HEK293 (cell line): ENCODE measurements around the gene STRBP.
"Not testable (repeated sequence)": the region's sequence is repeated elsewhere in the genome, so short reads cannot be mapped to it uniquely, and the experiment has no call there.

Experiments
- CTCF ChIA-PET: fragments of 350-600 bp; formaldehyde crosslinking; extraction: SDS; loops from one replicate; lab custom pipeline; 2021; ENCODE audit warnings: antibody characterized with exemption; lab: Yijun Ruan, JAX
- POLR2A ChIA-PET: fragments of 300-600 bp; formaldehyde crosslinking; extraction: SDS; loops from one replicate; lab custom pipeline; 2020; ENCODE audit warnings: antibody characterized with exemption, inconsistent platforms; lab: Yijun Ruan, JAX
- H3K27ac ChIP-seq: fragments of 200-500 bp; sonication (Bioruptor generic); 2 replicates; pipeline ENCODE4 v1.5.1; 2014; ENCODE audit warnings: low read depth, low read length, control low read depth, inconsistent platforms; ENCODE audit errors: extremely low read depth
- H3K36me3 ChIP-seq, 2 experiments: fragments of 200-500 bp in 1 of 2; sonication (Bioruptor generic) in 1 of 2; 1 replicate in 1 of 2; 2 replicates in 1 of 2; pipeline ENCODE4 v1.5.1; 2014 to 2017; ENCODE audit warnings: inconsistent platforms in 2 of 2, low read length in 2 of 2; ENCODE audit not compliant: control insufficient read depth in 2 of 2, insufficient read depth in 1 of 2
- H3K4me1 ChIP-seq: fragments of 200-500 bp; sonication (Bioruptor generic); 2 replicates; pipeline ENCODE4 v1.5.1; 2014; ENCODE audit warnings: mild to moderate bottlenecking, low read length, inconsistent platforms; ENCODE audit not compliant: control insufficient read depth, insufficient read depth
- H3K4me3 ChIP-seq: 2 replicates; pipeline ENCODE4 v1.5.1; 2011; ENCODE audit warnings: low read depth, mild to moderate bottlenecking, control low read depth, low read length, moderate library complexity
- H3K9me3 ChIP-seq: fragments of 200-500 bp; sonication (Bioruptor generic); 2 replicates; pipeline ENCODE4 v1.5.1; 2014; ENCODE audit warnings: low read depth, low read length, inconsistent platforms; ENCODE audit not compliant: control insufficient read depth, insufficient read depth
- FEZF1 ChIP-seq: fragments of 450-650 bp; formaldehyde crosslinking; IDR thresholded peaks from 2 replicates; pipeline ENCODE4 v1.5.1; 2016; ENCODE audit warnings: missing biosample characterization, missing genetic modification characterization
- KLF1 ChIP-seq: fragments of 450-650 bp; formaldehyde crosslinking; IDR thresholded peaks from 2 replicates; pipeline ENCODE4 v1.5.1; 2016; ENCODE audit warnings: missing biosample characterization, missing genetic modification characterization
- KLF10 ChIP-seq: fragments of 450-650 bp; IDR thresholded peaks from 2 replicates; pipeline ENCODE4 v1.5.1; 2018; ENCODE audit warnings: missing biosample characterization, mild to moderate bottlenecking, missing genetic modification characterization
- OVOL3 ChIP-seq: fragments of 450-650 bp; formaldehyde crosslinking; IDR thresholded peaks from 2 replicates; pipeline ENCODE4 v1.5.1; 2016; ENCODE audit warnings: missing biosample characterization, missing genetic modification characterization
- TCF7L2 ChIP-seq: IDR thresholded peaks from 2 replicates; pipeline ENCODE4 v1.6.1; 2011; ENCODE audit warnings: low read depth, mild to moderate bottlenecking, inconsistent platforms, low read length, moderate library complexity, borderline replicate concordance
- ZBTB48 ChIP-seq: fragments of 450-650 bp; formaldehyde crosslinking; IDR thresholded peaks from 2 replicates; pipeline ENCODE4 v1.5.1; 2016; ENCODE audit warnings: missing biosample characterization, missing genetic modification characterization
- ZFP41 ChIP-seq: fragments of 450-650 bp; formaldehyde crosslinking; IDR thresholded peaks from 2 replicates; pipeline ENCODE4 v1.5.1; 2016; ENCODE audit warnings: missing biosample characterization, missing genetic modification characterization, borderline replicate concordance
- ZNF10 ChIP-seq: fragments of 450-650 bp; formaldehyde crosslinking; IDR thresholded peaks from 2 replicates; pipeline ENCODE4 v1.5.1; 2017; ENCODE audit warnings: missing biosample characterization, missing genetic modification characterization
- ZNF133 ChIP-seq: fragments of 450-650 bp; formaldehyde crosslinking; IDR thresholded peaks from 2 replicates; pipeline ENCODE4 v1.5.1; 2016; ENCODE audit warnings: missing biosample characterization, missing genetic modification characterization
- ZNF155 ChIP-seq: fragments of 450-650 bp; formaldehyde crosslinking; IDR thresholded peaks from 2 replicates; pipeline ENCODE4 v1.5.1; 2016; ENCODE audit warnings: missing biosample characterization, missing genetic modification characterization
- ZNF184 ChIP-seq: fragments of 450-650 bp; IDR thresholded peaks from 2 replicates; pipeline ENCODE4 v1.5.1; 2018; ENCODE audit warnings: missing biosample characterization, mild to moderate bottlenecking, missing genetic modification characterization
- ZNF248 ChIP-seq: fragments of 450-650 bp; formaldehyde crosslinking; IDR thresholded peaks from 2 replicates; pipeline ENCODE4 v1.5.1; 2017; ENCODE audit warnings: missing biosample characterization, missing genetic modification characterization
- ZNF311 ChIP-seq: fragments of 450-650 bp; formaldehyde crosslinking; IDR thresholded peaks from 2 replicates; pipeline ENCODE4 v1.5.1; 2017; ENCODE audit warnings: missing biosample characterization, missing genetic modification characterization, borderline replicate concordance
- ZNF335 ChIP-seq: fragments of 450-650 bp; formaldehyde crosslinking; conservative IDR thresholded peaks from 2 replicates; pipeline ENCODE4 v1.5.1; 2016; ENCODE audit warnings: missing biosample characterization, missing genetic modification characterization
- ZNF398 ChIP-seq: fragments of 450-650 bp; formaldehyde crosslinking; IDR thresholded peaks from 2 replicates; pipeline ENCODE4 v1.5.1; 2017; ENCODE audit warnings: missing biosample characterization, missing genetic modification characterization
- ZNF560 ChIP-seq: fragments of 450-650 bp; formaldehyde crosslinking; IDR thresholded peaks from 2 replicates; pipeline ENCODE4 v1.5.1; 2017; ENCODE audit warnings: missing biosample characterization, missing genetic modification characterization, borderline replicate concordance
- ZNF658 ChIP-seq: fragments of 450-650 bp; formaldehyde crosslinking; IDR thresholded peaks from 2 replicates; pipeline ENCODE4; 2016; ENCODE audit warnings: missing biosample characterization, missing genetic modification characterization
- ZNF768 ChIP-seq: fragments of 450-650 bp; formaldehyde crosslinking; IDR thresholded peaks from 2 replicates; pipeline ENCODE4 v1.5.1; 2018; ENCODE audit warnings: missing biosample characterization, mild to moderate bottlenecking, missing genetic modification characterization
- ZNF777 ChIP-seq: fragments of 450-650 bp; formaldehyde crosslinking; IDR thresholded peaks from 2 replicates; pipeline ENCODE4 v1.5.1; 2017; ENCODE audit warnings: missing biosample characterization, missing genetic modification characterization, borderline replicate concordance
- ZSCAN18 ChIP-seq: fragments of 450-650 bp; formaldehyde crosslinking; IDR thresholded peaks from 2 replicates; pipeline ENCODE4 v1.5.1; 2016; ENCODE audit warnings: missing biosample characterization, missing genetic modification characterization
- TF ChIP-seq, protein P1 (sequence below): fragments of 450-650 bp; IDR thresholded peaks from 2 replicates; pipeline ENCODE4 v1.5.1; 2018; ENCODE audit warnings: missing biosample characterization, missing genetic modification characterization

Gene STRBP

GRCh38 chr9:123208626-123209174 lies 59.7 kb downstream of the STRBP start (continued):
- TF ChIP-seq ZNF398 (tag by site-specific recombination), result no peak
- no peak for TF ChIP-seq ZNF10 (tag by site-specific recombination)

GRCh38 chr9:123206065-123206464 lies 62.3 kb downstream of the STRBP start:
- H3K9me3 ChIP-seq, result no peaks in the 10 kb centered on the region
- TF ChIP-seq, protein P1, sequence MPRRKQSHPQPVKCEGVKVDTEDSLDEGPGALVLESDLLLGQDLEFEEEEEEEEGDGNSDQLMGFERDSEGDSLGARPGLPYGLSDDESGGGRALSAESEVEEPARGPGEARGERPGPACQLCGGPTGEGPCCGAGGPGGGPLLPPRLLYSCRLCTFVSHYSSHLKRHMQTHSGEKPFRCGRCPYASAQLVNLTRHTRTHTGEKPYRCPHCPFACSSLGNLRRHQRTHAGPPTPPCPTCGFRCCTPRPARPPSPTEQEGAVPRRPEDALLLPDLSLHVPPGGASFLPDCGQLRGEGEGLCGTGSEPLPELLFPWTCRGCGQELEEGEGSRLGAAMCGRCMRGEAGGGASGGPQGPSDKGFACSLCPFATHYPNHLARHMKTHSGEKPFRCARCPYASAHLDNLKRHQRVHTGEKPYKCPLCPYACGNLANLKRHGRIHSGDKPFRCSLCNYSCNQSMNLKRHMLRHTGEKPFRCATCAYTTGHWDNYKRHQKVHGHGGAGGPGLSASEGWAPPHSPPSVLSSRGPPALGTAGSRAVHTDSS (tag by site-specific recombination), result no peak
- TF ChIP-seq ZNF658 (tag by site-specific recombination) (no peak), ZFP41 (no peak), KLF1 (tag by site-specific recombination) (no peak), ZNF10 (tag by site-specific recombination) (no peak), ZNF311 (tag by site-specific recombination) (no peak), ZNF335 (tag by site-specific recombination) (no peak), KLF10 (no peak), ZSCAN18 (tag by site-specific recombination) (no peak), ZNF777 (tag by site-specific recombination) (no peak), ZNF133 (tag by site-specific recombination) (no peak), ZNF184 (tag by site-specific recombination) (no peak)
- TF ChIP-seq, all 188 proteins: peak for 0
- Histone ChIP-seq H3K4me3 (no peak overlapping the region), H3K27ac (no peak overlapping the region), H3K36me3 (no peaks in the 10 kb centered on the region), H3K4me1 (no peaks in the 10 kb centered on the region)
- CTCF ChIA-PET, result interaction anchor here (1.0 to 2.4 kb wide), 2 partner anchors 19 to 143 kb away, joined by 3 to 9 read pairs; no protein-coding TSS in a partner anchor
- POLR2A ChIA-PET, result no interaction called here

- POLR2A ChIA-PET, result no interaction called here
- CTCF ChIA-PET, result no interaction called here
- no peaks in the 10 kb centered on the region for H3K4me1 ChIP-seq
- H3K27ac ChIP-seq, result no peak overlapping the region
- H3K9me3 ChIP-seq, result no peaks in the 10 kb centered on the region
- no peaks in the 10 kb centered on the region for H3K36me3 ChIP-seq
- H3K4me3 ChIP-seq, result no peak overlapping the region
- TF ChIP-seq ZBTB48 (tag by site-specific recombination), result no peak
- TF ChIP-seq ZNF248 (tag by site-specific recombination), result no peak
- TF ChIP-seq ZNF560 (tag by site-specific recombination), result no peak
- TF ChIP-seq ZNF155 (tag by site-specific recombination), result no peak
- no peak for TF ChIP-seq OVOL3
- no peak for TF ChIP-seq ZNF768 (tag by site-specific recombination)
- TF ChIP-seq FEZF1, result no peak
- TF ChIP-seq TCF7L2, result no peak
Observed at GRCh38 chr9:123201083-123201482, 67.3 kb downstream of the STRBP start.

DNA sequence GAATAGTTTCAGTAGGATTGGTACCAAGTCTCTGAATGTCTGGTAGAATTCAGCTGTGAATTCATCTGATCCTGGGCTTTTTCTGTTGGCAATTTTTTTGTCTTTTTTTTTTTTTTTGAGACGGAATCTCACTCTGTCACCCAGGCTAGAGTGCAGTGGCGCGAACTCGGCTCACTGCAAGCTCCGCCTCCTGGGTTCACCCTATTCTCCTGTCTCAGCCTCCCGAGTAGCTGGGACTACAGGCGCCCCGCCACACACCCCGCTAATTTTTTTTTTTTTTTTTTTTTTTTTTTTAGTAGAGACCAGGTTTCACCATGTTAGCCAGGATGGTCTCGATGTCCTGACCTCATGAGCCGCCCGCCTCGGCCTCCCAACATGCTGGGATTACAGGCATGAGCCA lies 67.9 kb downstream of the STRBP start:
- H3K9me3 ChIP-seq, H3K4me1 ChIP-seq, H3K27ac ChIP-seq, H3K36me3 ChIP-seq, H3K4me3 ChIP-seq, POLR2A ChIA-PET: not testable (repeated sequence)
- CTCF ChIA-PET, result interaction anchor here (0.7 kb wide), 1 partner anchor 88 kb away, joined by 3 read pairs; no protein-coding TSS in a partner anchor
